ENCODE measurements around the gene IFNLR1. TPM values are rescaled to one million over a fixed set of nuclear protein-coding genes. Genes with fewer than 3 reads are reported as not detected.

Gene IFNLR1
- total RNA-seq, 1 experiment from 2014 or later, result 17.7 TPM

DNA sequence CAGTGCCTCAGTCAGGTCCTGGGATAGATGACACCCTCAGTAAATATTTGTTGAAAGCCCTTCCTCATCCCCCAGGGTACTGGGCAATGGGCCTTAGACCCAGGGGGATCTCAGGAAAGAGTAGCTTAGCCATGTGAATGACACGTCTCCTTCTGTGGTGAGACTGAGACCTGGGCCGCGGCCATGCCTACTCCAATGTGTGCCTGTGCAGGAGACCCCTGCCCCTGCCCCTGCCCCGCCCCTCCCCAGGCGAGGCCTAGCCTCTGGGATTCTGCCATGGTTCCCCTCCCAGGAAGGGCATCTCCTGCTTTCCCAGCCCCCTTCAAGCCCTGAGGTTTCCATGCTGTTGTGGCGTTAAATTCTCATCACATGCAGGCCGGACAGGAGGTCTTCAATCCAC is 82.2 kb downstream of the IFNLR1 start:
- DNase-seq, result no peak
- H3K9me3 ChIP-seq (ENCODE audit: low read length), result no peaks in the 10 kb centered on the region
- H3K9me2 ChIP-seq (replicated peaks; ENCODE audit: insufficient read depth, low read length), result no peaks in the 10 kb centered on the region
- no peaks in the 10 kb centered on the region for H3K27me3 ChIP-seq (ENCODE audit: low read length)
- H2AFZ ChIP-seq (ENCODE audit: low read length), result no peak overlapping the region
- H3K27ac ChIP-seq (ENCODE audit: low read length), result no peak overlapping the region
- H3K4me1 ChIP-seq (ENCODE audit: low read length), result no peaks in the 10 kb centered on the region
- H3K9ac ChIP-seq (ENCODE audit: low read length), result no peak overlapping the region
- no peak overlapping the region for H3K4me2 ChIP-seq (ENCODE audit: low read depth, low read length, poor library complexity, severe bottlenecking)
- H3K36me3 ChIP-seq (ENCODE audit: insufficient read depth, low read length), result no peaks in the 10 kb centered on the region
- no peak overlapping the region for H3K4me3 ChIP-seq (ENCODE audit: low read length)
- H3K79me2 ChIP-seq (ENCODE audit: low read length), result no peaks in the 10 kb centered on the region
- H4K20me1 ChIP-seq (ENCODE audit: insufficient read depth, low read depth, low read length), result no peaks in the 10 kb centered on the region

Other genes starting within 250 kb of the IFNLR1 start
- 114 and 140 TPM in 2 replicates for gene PNRC2, start 227.5 kb downstream of the IFNLR1 start, total RNA-seq (2014; rRNA removed; shearing (Covaris generic); ENCODE audit: low replicate concordance)
- 87.6 and 150 TPM in 2 replicates for gene SRSF10, start 207.0 kb downstream of the IFNLR1 start, total RNA-seq (2014; rRNA removed; shearing (Covaris generic); ENCODE audit: low replicate concordance)
- not detected in 2 replicates for gene MYOM3, start 75.2 kb downstream of the IFNLR1 start, total RNA-seq (2014; rRNA removed; shearing (Covaris generic); ENCODE audit: low replicate concordance)
- gene IL22RA1, start 44.1 kb downstream of the IFNLR1 start, total RNA-seq (2014; rRNA removed; shearing (Covaris generic); ENCODE audit: low replicate concordance), result not detected in 2 replicates
- gene GRHL3, start 132.1 kb upstream of the IFNLR1 start, total RNA-seq (2014; rRNA removed; shearing (Covaris generic); ENCODE audit: low replicate concordance), result not detected in 2 replicates
- gene STPG1, start 226.5 kb upstream of the IFNLR1 start, total RNA-seq (2014; rRNA removed; shearing (Covaris generic); ENCODE audit: low replicate concordance), result 3.5 and 9.2 TPM in 2 replicates
- gene NIPAL3, start 228.5 kb upstream of the IFNLR1 start, total RNA-seq (2014; rRNA removed; shearing (Covaris generic); ENCODE audit: low replicate concordance), result 22.7 and 40.8 TPM in 2 replicates